HS-5 (cell line): ENCODE measurements around the gene SPESP1.

Experiments used
- DNase-seq: peaks from one replicate; pipeline ENCODE4 v3.0.0-alpha.2; 2012; ENCODE audit warnings: low read depth

SPESP1 gene

DNA sequence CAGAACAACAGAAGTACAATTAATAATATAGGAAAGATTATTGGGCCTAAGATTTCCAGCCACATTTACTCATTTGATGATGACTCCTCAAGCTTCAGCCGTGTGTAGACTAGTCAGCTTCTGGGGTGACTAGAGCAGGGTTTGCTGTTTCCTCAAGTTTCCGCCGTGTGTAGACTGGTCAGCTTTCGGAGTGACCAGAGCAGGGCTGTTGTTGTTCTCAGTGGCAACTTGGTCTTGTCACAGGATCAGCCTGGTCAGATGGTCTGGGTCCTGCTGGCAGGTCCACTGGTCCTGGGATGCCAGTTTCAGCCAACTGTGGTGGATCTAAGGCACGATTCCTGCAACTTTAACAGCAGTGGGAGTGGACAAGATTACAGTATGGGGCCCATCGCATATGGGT lies 62.4 kb downstream of the SPESP1 start:
- DNase-seq = no peak

DNA sequence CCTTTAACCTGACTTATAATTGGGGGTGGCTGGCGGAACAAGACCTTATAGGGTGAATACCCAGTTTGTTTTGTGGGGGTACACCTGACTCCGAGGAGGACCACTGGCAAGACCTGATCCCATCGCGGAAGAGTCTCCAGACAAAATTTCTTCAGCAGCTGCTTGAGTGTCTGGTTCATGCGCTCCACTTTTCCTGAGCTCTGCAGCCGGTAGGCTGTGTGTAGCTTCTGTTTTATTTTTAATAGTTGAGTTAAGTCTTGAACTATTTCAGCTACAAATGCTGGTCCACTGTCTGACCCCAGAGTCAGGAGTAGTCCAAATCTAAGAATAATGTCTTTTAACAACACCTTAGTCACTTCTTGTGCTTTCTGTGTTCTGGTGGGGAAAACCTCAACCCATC lies 63.0 kb downstream of the SPESP1 start:
- no peak for DNase-seq

DNA sequence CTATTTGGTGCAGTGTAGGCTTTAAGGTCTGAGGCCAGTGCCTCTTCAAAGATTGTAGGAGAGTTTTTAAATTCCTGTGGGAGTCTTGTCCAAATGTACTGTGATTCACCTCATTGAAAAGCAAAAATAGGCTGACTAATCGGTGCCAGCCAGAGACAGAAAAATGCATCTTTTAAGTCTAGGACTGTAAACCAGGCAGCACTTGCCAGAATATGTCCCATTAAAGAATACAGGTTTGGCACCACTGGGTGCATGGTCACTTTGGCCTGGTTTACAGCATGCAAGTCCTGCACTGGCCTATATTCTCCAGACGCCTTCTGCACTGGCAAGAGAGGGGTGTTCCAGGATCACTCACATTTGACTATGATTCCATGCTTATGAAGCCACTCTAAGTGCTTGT lies 63.8 kb downstream of the SPESP1 start:
- peak; percentile 59 for DNase-seq

DNA sequence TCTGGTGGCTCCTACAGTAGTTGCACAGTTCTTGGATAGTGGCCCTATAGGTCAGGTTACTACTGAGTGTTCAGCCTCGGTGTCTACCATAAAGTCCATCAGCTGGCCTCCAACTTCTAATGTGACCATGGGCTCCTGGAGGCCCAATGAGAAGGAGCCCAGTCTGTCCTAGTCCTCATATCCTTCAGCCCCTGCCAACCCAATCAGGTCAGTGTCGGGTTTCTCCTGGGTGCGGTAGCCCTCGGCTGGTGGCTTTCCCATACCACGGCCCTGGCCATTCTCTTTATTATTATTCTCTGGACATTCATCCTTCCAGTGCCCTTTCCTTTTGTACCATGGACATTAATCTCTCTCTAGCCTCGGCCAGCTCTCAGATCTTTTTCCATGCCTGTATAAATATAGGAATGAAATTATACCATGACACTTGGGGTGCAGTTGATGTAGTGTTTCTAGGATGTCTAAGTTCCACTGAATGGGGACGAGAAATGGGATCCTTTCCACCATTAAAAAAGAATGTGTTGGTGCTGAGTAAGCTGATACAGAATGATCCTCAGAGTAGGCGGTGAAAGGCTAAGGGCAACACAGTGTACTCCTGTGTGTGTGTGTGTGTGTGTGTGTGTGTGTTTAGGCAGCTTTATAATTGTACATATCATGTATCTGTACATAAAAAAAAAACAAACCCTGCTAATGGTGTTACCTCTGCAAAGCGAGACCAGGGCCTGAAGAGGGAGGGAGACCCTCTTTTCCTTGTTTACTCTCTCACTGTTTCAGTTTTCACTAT lies 64.8 kb downstream of the SPESP1 start:
- no peak for DNase-seq
